Stomach (tissue), 4 donors: ENCODE results near the gene NOTCH4.

ENCODE experiments used
- POLR2AphosphoS5 ChIP-seq, 3 donors: sonication (generic); formaldehyde crosslinking; IDR thresholded peaks; one replicate each; pipeline ENCODE4 v1.6.1; 2016; ENCODE audit warnings: antibody characterized with exemption in 3 of 3
- TF ChIP-seq, protein P1 (sequence below), 7 experiments: fragments of 450-650 bp in 4 of 7; fragments of 200-600 bp in 3 of 7; sonication (generic) in 3 of 7; IDR thresholded peaks; one replicate each; pipeline ENCODE4 v1.5.1; 2016 to 2019; ENCODE audit warnings: antibody characterized with exemption in 7 of 7, control low read depth in 2 of 7, mild to moderate bottlenecking in 1 of 7

DNA sequence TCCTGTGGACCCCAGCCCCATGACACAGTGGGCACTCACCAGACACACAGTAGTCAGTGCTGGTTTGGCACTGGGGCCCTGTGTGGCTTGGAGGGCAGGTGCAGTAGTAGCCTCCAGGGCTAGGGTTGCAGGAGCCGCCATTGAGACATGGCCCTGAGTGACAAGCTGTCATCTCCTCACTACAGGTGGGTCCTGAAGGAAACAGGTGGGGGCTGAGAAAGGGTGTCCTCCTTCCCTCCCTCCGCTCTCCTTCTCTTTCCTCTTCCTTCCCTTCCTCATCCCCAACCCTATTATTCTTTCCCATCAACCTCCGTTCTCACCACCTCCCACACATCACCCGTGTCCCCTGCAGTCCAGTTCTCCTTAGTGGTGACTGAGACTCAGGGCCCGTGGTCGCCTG lies 10.2 kb downstream of the NOTCH4 start:
- TF ChIP-seq, protein P1, sequence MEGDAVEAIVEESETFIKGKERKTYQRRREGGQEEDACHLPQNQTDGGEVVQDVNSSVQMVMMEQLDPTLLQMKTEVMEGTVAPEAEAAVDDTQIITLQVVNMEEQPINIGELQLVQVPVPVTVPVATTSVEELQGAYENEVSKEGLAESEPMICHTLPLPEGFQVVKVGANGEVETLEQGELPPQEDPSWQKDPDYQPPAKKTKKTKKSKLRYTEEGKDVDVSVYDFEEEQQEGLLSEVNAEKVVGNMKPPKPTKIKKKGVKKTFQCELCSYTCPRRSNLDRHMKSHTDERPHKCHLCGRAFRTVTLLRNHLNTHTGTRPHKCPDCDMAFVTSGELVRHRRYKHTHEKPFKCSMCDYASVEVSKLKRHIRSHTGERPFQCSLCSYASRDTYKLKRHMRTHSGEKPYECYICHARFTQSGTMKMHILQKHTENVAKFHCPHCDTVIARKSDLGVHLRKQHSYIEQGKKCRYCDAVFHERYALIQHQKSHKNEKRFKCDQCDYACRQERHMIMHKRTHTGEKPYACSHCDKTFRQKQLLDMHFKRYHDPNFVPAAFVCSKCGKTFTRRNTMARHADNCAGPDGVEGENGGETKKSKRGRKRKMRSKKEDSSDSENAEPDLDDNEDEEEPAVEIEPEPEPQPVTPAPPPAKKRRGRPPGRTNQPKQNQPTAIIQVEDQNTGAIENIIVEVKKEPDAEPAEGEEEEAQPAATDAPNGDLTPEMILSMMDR (IDR thresholded peaks at IDR 0.05): no peak
- TF ChIP-seq POLR2AphosphoS5 (IDR thresholded peaks at IDR 0.05): no peak
